Activated T-cell treated with anti-CD3 and anti-CD28 coated beads, Interleukin-2, amount 50 U/mL, for 72 hours (primary cell): Measurements from ENCODE around the gene RND1. TPM values are rescaled to one million over a fixed set of nuclear protein-coding genes. Genes with fewer than 3 reads are reported as not detected.

ENCODE experiments used
- total RNA-seq, 2 donors: library from RNA; stranded (reverse); gene quantifications; one replicate each; pipeline ENCODE4 v1.2.3, GENCODE V29; 2022

The RND1 gene
- total RNA-seq, 2 donors from 2014 or later, result 4.5 to 5.5 TPM

Other genes starting within 250 kb of the RND1 start
- 100 to 1,000 TPM in 1 of 2 donors, 10 to 100 TPM in 1; 74.2 to 101 TPM for gene KANSL2, start 183.6 kb downstream of the RND1 start, total RNA-seq
- gene CCNT1, start 149.2 kb downstream of the RND1 start, total RNA-seq, result 100 to 1,000 TPM in 1 of 2 donors, 10 to 100 TPM in 1; 96.6 to 102 TPM
- gene ADCY6, start 76.8 kb downstream of the RND1 start, total RNA-seq, result under 1 TPM; 0.67 to 0.79 TPM
- gene CACNB3, start 47.4 kb downstream of the RND1 start, total RNA-seq, result 10 to 100 TPM; 15.1 to 16.5 TPM
- gene DDX23, start 13.7 kb downstream of the RND1 start, total RNA-seq, result 100 to 1,000 TPM in 1 of 2 donors, 10 to 100 TPM in 1; 100.0 to 115 TPM
- gene FKBP11, start 59.6 kb upstream of the RND1 start, total RNA-seq, result 100 to 1,000 TPM in 1 of 2 donors, 10 to 100 TPM in 1; 67.9 to 107 TPM
- 10 to 100 TPM; 73.5 to 96.5 TPM for gene ARF3, start 91.6 kb upstream of the RND1 start, total RNA-seq
- gene WNT10B, start 105.9 kb upstream of the RND1 start, total RNA-seq, result 1 to 10 TPM in 1 of 2 donors, under 1 TPM in 1; 0.31 to 1.7 TPM
- gene WNT1, start 112.5 kb upstream of the RND1 start, total RNA-seq, result under 1 TPM in 1 of 2 donors, not detected in 1; 0.42 TPM
- gene DDN, start 133.5 kb upstream of the RND1 start, total RNA-seq, result under 1 TPM; 0.25 to 0.38 TPM
- gene PRKAG1, start 152.9 kb upstream of the RND1 start, total RNA-seq, result 10 to 100 TPM; 66.1 to 79.3 TPM
- 10 to 100 TPM; 68.6 to 84.2 TPM for gene KMT2D, start 194.9 kb upstream of the RND1 start, total RNA-seq
- gene RHEBL1, start 204.1 kb upstream of the RND1 start, total RNA-seq, result 10 to 100 TPM; 20.6 to 28.3 TPM
- under 1 TPM; 0.12 to 0.41 TPM for gene DHH, start 228.9 kb upstream of the RND1 start, total RNA-seq
- 100 to 1,000 TPM in 1 of 2 donors, 10 to 100 TPM in 1; 80.0 to 108 TPM for gene LMBR1L, start 245.0 kb upstream of the RND1 start, total RNA-seq